GM18951 (cell line): ENCODE data around the gene SPATA2.

Experiments
- POLR2A ChIP-seq: IDR thresholded peaks from 4 replicates; pipeline ENCODE4 v1.6.1; 2011; ENCODE audit warnings: mild to moderate bottlenecking; ENCODE audit not compliant: insufficient read length, insufficient read depth; ENCODE audit errors: extremely low read depth
- in situ Hi-C: fragments of 300-500 bp; cut with MboI; formaldehyde crosslinking; loops from one replicate; pipeline ENCODE4 v1.12.0; 2022; ENCODE audit warnings: low sequenced_read_pairs, mixed read lengths, inconsistent platforms; ENCODE audit not compliant: unreplicated experiment

The SPATA2 gene

GRCh38 chr20:49941456-49941855, 26.1 kb upstream of the SPATA2 start:
- in situ Hi-C loops, result no loop called here
- no peak for TF ChIP-seq POLR2A

DNA sequence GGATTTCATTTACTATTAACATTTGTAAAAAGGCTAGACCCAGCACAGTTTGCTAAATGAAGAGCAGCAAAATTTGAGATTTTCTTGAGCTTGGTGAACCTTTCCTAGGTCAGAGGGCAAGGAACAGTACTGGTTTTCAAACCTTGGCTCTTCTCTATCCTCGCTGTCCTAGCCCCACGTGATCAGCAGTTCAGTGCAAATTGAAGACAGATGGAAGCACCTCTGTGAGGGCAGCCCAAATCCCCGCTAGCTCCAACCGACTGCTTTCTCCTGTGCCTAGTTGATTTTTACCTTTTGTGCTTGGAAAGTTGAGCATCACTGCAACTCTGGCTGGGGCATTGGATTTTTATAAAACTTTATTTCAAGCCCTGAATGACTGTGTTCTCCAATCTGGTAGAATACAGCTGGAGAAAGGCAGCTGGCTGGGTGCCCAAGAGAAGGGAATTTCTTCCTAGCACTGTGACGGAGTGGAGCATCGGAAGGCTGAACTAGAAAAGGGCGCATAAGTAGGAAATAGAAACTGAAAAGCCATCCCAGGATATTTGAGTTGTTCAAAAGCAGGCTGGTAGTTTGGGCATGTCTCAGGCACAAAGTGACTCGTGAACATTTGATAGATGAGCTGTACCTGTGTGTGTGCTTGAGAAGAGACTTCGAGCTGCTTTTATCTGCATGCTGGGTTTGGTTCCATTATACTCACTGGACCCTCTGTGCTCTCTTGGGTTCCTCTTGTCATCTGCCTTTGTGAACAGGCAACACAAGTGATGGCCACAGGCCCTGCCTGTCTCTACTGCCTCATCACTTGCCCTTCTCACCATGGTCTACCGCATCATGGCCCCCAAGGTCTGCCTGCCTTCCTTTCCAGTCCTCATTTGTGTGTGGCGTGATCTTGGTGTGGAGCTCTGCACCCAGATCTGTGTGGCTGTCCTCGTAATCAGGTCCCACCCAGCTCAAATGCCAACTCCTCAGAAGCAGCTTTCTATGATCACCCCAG, 23.1 kb upstream of the SPATA2 start:
- no peak for TF ChIP-seq POLR2A
- in situ Hi-C loops, result no loop called here

GRCh38 chr20:49937027-49937929, 21.9 kb upstream of the SPATA2 start:
- no peak for TF ChIP-seq POLR2A
- in situ Hi-C loops, result no loop called here

- TF ChIP-seq POLR2A, result peak; percentile 94
- in situ Hi-C loops, result no loop called here
These were observed 21.1 kb upstream of the SPATA2 start, which contains the start of gene RNF114 for GRCh38 chr20:49936153-49937026. RNF114 (plus strand) TSS chr20:49936397; CDS start chr20:49936413, 16 bp downstream.

GRCh38 chr20:49935746-49936152, 20.4 kb upstream of the SPATA2 start:
- in situ Hi-C loops, result no loop called here
- TF ChIP-seq POLR2A, result no peak

DNA sequence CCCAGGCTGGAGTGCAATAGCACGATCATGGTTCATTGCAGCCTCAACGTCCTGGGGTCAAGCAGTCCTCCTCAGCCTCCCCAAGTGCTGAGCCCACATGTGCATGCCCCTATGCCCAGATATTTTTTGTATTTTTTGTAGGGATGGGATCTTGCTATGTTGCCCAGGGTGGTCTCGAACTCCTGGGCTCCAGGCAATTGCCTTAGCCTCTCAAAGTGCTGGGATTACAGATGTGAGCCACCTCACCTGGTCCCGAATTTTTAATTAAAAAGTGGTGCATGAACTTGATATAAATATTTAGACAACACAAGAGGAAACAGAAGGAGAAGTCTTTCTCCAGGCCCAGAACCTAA, 13.8 kb upstream of the SPATA2 start:
- in situ Hi-C loops, result no loop called here
- TF ChIP-seq POLR2A, result no peak

DNA sequence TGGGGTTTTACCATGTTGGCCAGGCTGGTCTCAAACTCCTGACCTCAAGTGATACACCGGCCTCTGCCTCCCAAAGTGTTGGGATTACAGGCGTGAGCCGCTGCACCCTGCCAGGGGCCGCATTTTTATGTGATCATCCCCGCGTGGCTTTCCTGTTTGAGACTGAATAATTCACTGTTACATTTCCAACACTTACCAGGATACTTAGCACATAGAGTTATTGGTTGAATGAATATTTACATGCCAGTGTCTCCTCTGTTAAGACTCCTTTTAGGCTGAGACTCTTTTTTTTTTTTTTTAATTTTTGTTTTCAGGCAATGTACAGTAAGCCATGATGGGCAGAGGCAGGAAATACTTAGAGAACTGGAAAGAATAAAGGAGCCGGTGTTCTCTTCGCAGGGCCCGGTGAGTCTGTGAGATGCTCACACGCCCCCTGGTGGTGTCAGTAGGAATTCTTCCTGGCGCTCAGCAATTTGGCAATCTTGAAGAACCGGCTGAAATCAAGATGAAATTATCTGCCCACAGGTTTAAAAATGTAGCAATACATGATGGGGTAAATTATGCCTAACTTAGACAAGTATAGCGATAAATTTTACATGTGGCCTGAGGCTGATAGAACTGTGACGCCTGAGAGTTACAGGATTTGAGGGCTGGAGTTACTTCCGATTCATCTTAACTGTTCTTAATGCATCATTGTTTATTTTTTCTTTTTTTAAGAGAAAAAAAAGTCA, 13.2 kb upstream of the SPATA2 start:
- in situ Hi-C loops, result no loop called here
- no peak for TF ChIP-seq POLR2A

DNA sequence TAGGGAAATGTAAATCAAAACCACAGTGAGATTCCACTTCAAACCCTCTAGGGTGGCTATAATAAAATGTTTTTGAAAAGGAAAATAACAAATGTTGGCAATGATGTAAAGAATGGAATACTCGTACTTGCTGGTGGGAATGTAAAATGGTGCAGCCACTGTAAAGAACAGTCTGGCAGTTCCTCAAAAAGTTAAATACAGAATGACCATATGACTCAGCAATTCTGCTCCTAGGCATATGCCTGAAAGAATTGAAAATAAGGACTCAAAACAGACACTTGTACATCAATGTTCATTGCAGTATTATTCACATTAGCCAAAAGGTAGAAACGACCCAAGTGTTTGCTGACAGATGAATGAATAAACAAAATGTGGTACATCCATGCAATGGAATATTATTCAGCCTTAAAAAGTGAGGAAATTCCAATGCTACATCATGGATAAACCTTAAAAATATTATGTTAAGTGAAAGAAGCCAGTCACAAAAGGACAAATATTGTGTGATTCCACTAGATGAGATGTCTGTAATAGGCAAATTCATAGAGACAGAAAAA, 10.6 kb upstream of the SPATA2 start:
- in situ Hi-C loops, result no loop called here
- TF ChIP-seq POLR2A, result no peak

DNA sequence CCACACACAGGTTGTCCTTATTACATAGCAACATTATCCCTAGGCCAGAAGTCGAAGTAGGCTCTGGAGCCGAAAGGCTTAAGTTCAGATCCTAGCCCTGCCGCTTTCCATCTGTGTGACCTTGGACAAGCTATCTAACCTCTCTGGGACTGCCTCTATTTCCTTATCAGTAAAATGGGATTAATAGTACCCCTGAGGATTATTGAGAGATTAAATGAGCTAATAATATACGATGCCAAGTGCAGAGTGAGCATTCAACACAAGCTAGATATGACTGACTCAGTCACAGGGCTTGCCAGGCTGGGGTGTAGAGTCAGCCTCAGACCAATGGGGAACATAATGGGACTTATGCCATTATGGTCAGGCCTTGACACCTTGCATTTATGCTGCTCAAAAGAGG, 8.9 kb upstream of the SPATA2 start:
- in situ Hi-C loops, result no loop called here

DNA sequence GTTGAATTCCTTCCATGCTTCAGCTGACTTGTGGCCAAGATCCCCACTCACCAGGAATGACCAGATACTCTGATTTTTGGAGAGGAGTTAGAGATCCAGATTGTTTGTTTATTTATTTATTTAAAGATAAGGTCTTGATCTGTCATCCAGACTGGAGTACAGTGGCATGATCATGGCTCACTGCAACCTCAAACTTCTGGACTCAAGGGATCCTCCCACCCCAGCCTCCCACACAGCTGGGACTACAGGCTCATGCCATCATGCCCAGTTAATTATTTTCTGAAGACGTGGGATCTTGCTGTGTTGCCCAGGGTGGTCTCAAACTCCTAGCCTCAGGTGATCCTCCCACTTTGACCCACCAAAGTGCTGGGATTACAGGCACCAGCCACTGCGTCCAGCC, 4.1 kb upstream of the SPATA2 start:
- in situ Hi-C loops, result no loop called here
- no peak for TF ChIP-seq POLR2A

More for the DNA sequence above, 8.9 kb upstream of the SPATA2 start:
- TF ChIP-seq POLR2A, result no peak

DNA sequence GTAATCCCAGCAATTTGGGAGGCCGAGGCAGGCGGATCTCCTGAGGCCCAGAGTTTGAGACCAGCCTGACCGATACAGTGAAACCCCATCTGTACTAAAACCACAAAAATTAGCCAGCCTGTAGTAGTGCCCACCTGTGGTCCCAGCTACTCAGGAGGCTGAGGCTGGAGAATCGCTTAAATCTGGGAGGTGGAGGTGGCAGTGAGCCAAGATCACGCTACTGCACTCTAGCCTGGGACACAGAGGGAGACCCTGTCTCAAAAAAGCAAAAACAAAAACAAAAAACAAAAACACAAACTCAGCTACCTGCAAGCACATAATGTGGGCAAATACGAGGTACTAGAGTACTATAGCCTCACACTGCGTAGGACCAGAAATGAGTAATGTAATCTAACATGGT, 3.7 kb upstream of the SPATA2 start:
- TF ChIP-seq POLR2A, result no peak
- in situ Hi-C loops, result no loop called here

DNA sequence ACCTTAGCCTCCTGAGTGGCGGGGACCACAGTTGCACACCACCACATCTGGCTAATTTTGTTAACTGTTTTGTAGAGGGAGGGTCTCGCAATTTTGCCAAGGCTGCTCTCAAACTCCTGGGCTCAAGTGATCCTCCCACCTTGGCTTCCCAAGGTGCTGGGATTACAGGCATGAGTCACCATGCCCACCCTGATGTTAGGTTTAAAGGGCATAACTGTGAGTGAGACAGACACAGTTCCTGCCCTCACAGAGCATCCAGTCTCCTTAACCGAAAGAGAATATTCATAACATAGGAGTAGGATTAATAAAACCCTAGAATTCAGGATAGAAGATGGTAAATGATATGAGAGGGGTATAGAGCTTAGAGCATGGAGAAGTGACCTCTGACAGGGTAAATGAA, 3.1 kb upstream of the SPATA2 start:
- TF ChIP-seq POLR2A, result no peak
- in situ Hi-C loops, result no loop called here
